HG03521 (cell line): Measurements from ENCODE around the gene PALLD.

ENCODE experiments used
- ATAC-seq: cut with Tn5 transposase; IDR thresholded peaks from one replicate; pipeline ENCODE4 v1.9.1; 2021; ENCODE audit warnings: mild to moderate bottlenecking, moderate library complexity; ENCODE audit not compliant: unreplicated experiment

The PALLD gene

GRCh38 chr4:168880072-168880675, 383.3 kb downstream of the PALLD start:
- ATAC-seq: no peak

- peak; percentile 57 for ATAC-seq
Observed at GRCh38 chr4:168880811-168881595, 384.2 kb downstream of the PALLD start.

GRCh38 chr4:168881781-168882420, 385.0 kb downstream of the PALLD start:
- ATAC-seq: no peak

GRCh38 chr4:168882650-168883233, 385.9 kb downstream of the PALLD start:
- no peak for ATAC-seq

GRCh38 chr4:168883513-168883912, 386.7 kb downstream of the PALLD start:
- no peak for ATAC-seq

GRCh38 chr4:168884251-168885124, 387.6 kb downstream of the PALLD start:
- no peak for ATAC-seq

GRCh38 chr4:168885400-168885799, 388.5 kb downstream of the PALLD start:
- no peak for ATAC-seq

- ATAC-seq: no peak
Observed at GRCh38 chr4:168886351-168886750, 389.5 kb downstream of the PALLD start.

GRCh38 chr4:168887809-168888208, 391.0 kb downstream of the PALLD start:
- no peak for ATAC-seq

GRCh38 chr4:168888715-168889215, 391.9 kb downstream of the PALLD start:
- ATAC-seq: no peak

- ATAC-seq: no peak
Observed at GRCh38 chr4:168891086-168891485, 394.2 kb downstream of the PALLD start.

- no peak for ATAC-seq
Observed at GRCh38 chr4:168891688-168892087, 394.8 kb downstream of the PALLD start.

- ATAC-seq: no peak
Observed at GRCh38 chr4:168892475-168892874, 395.6 kb downstream of the PALLD start.

- no peak for ATAC-seq
Observed at GRCh38 chr4:168893205-168893604, 396.4 kb downstream of the PALLD start.

- ATAC-seq: no peak
Observed at GRCh38 chr4:168893807-168894206, 397.0 kb downstream of the PALLD start.

GRCh38 chr4:168900080-168900479, 403.2 kb downstream of the PALLD start:
- no peak for ATAC-seq

GRCh38 chr4:168907119-168907698, 410.4 kb downstream of the PALLD start:
- no peak for ATAC-seq

- ATAC-seq: no peak
Observed at GRCh38 chr4:168908093-168908492, 411.2 kb downstream of the PALLD start.

- ATAC-seq: no peak
Observed at GRCh38 chr4:168908851-168909273, 412.0 kb downstream of the PALLD start.

- ATAC-seq: no peak
Observed at GRCh38 chr4:168914095-168914494, 417.2 kb downstream of the PALLD start.
